GM12875 (cell line): ENCODE results near the gene CWH43.
"Not testable (repeated sequence)": the region's sequence is repeated elsewhere in the genome, so short reads cannot be mapped to it uniquely, and the experiment has no call there.

Source experiments
- H3K4me3 ChIP-seq: one replicate; pipeline ENCODE4 v1.5.1; 2011; ENCODE audit warnings: low read depth, low read length, control low read depth
- CTCF ChIP-seq: IDR thresholded peaks from 2 replicates; pipeline ENCODE4 v1.5.1; 2011; ENCODE audit warnings: low read depth, mild to moderate bottlenecking, control low read depth, inconsistent platforms, low read length, moderate library complexity, borderline replicate concordance; ENCODE audit not compliant: insufficient read depth

Gene CWH43

DNA sequence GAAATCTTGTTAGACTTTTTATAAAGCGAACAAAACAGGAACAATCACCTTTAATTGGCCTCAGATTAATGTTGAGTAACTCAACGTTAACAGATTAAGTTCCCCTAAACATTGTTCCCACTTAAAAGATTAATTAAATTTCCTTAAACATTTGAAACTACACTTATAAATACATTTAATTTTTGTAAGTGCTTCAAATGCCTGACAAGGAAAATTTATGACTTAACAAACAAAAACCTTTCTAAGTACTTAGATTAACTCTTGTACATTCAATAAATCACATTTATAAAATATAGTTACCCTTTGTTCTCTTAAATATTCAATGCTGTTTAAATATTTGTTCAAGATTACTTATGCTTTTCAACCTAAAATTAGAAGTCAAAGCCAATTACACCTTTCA is 40.1 kb upstream of the CWH43 start:
- H3K4me3 ChIP-seq: no peak overlapping the region
- no peak for TF ChIP-seq CTCF

GRCh38 chr4:48947731-48948130 is 38.3 kb upstream of the CWH43 start:
- no peak overlapping the region for H3K4me3 ChIP-seq
- TF ChIP-seq CTCF: no peak

DNA sequence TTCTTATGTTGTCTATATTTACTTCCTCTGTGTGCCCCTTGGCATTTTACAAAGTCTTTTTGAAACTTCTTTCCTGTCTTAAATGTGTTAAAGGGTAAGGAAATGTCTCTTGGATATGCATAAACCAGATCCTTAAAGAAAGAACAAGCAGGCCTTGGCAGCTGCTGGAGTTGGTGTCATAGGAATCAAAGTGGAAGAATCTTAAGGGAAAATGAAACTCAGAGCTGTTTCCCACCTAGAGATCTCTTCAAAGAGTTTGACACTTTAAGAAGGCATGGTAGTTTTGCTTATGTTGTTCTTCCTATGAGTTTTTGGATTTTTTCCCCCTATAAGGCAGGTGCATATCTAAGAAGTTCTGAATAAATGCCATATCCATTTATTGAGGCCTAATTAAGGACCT is 37.0 kb upstream of the CWH43 start:
- TF ChIP-seq CTCF: no peak
- H3K4me3 ChIP-seq: no peak overlapping the region

DNA sequence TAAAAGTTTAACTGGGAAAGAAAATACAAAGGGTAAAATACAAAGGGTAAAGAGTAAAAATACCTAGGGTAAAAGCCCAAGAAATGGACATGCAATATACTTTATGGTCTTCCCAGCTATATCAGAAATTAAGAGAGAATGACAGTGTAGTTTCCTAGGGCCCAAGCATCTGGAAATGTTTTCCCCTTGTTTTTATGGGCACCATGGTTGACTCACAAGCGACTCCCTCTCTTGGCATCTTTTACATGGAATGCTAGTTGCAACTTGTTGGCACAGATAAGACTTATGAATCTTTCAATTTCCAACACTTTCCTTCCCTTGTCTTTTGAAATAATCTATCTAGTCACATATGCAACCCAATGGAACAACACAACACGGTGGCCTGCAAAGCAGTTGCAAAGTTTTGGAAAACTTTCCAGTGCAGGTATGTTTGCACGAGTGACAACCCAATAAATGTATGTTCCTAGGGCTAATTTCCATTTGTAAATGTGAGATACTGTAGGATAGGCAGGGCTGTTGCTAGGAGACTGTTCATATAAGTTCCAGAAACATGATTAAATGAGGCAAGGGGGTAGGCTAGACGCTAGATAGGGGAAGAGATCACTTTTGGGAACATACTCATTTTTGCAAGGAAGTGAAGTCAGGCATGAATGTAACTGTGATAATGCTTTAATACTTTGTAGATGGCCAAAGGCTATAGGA is 36.4 kb upstream of the CWH43 start:
- no peak overlapping the region for H3K4me3 ChIP-seq
- TF ChIP-seq CTCF: no peak

DNA sequence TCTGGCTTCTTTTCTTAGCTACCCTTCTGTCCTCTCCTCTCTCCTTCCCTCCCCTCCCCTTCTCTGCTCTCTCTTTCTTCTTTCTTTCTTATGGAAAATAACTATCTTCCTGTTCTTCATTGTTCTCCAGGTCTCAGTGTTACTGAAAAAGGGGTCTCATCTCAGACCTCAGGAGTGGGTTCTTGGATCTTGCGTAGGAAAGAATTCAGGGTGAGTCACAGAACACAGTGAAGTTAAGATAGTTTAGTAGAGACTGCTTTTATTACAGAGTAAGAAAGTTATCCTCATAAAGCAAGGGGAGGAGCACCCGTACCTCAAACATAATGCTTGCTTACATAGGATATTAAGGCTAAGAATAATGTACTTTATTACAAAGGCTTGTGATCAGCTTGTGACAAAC is 31.8 kb upstream of the CWH43 start:
- TF ChIP-seq CTCF: no peak
- H3K4me3 ChIP-seq: no peak overlapping the region

GRCh38 chr4:48957366-48957765 is 28.7 kb upstream of the CWH43 start:
- not testable (repeated sequence) for H3K4me3 ChIP-seq

DNA sequence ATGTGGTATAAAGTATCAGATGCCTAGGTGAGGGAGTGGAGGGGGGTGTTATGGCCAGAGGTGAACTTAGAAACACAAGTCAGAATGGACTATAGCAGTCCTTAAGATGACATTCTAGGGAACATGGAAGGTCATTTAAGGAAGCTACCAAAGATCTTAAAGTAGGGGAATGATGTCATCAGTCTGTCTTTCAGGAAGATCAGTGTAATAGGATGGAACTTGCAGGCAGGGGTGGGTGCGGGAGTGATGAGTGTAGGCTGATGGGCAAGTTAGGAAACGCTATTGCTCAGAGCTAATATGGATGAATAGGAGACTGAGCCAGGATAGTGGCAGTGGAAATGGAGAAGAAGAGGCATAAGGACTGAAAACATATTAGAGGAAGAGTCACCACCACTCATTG is 27.5 kb upstream of the CWH43 start:
- no peak overlapping the region for H3K4me3 ChIP-seq
- TF ChIP-seq CTCF: no peak
